SU-DHL-6 (cell line): Measurements from ENCODE around the gene NOS3.

Source experiments
- H2AFZ ChIP-seq: fragments of 200-600 bp; sonication (generic); 2 replicates; pipeline ENCODE4 v1.6.1; 2014; ENCODE audit warnings: low read depth, mild to moderate bottlenecking, moderate library complexity, mixed read lengths, antibody characterized with exemption, low read length; ENCODE audit not compliant: severe bottlenecking
- H3F3A ChIP-seq: fragments of 200-600 bp; shearing (Covaris generic); 2 replicates; pipeline ENCODE4 v1.6.0; 2016; ENCODE audit warnings: antibody characterized with exemption, mild to moderate bottlenecking; ENCODE audit not compliant: insufficient read depth
- H3K27ac ChIP-seq: fragments of 200-600 bp; sonication (generic); 2 replicates; pipeline ENCODE4 v1.5.1; 2016; ENCODE audit warnings: low read depth, mild to moderate bottlenecking, low read length, moderate library complexity, mixed read lengths
- H3K27me3 ChIP-seq: fragments of 200-600 bp; sonication (generic), shearing (Covaris generic); 2 replicates; pipeline ENCODE4 v1.6.0; 2014; ENCODE audit warnings: mild to moderate bottlenecking, low read length
- H3K36me3 ChIP-seq: fragments of 200-600 bp; sonication (generic); 2 replicates; pipeline ENCODE4 v1.6.1; 2014; ENCODE audit warnings: mild to moderate bottlenecking, low read length, mixed read lengths
- H3K4me2 ChIP-seq: fragments of 300-600, 200-600 bp; shearing (Covaris generic), sonication (generic); 2 replicates; pipeline ENCODE4 v1.6.0; 2014; ENCODE audit warnings: low read length, low read depth, mild to moderate bottlenecking; ENCODE audit not compliant: poor library complexity, severe bottlenecking
- H3K4me3 ChIP-seq: fragments of 200-600 bp; sonication (generic); 2 replicates; pipeline ENCODE4 v1.5.1; 2014; ENCODE audit warnings: antibody characterized with exemption, low read length, mild to moderate bottlenecking, mixed read lengths; ENCODE audit not compliant: insufficient read depth, poor library complexity, severe bottlenecking
- H3K79me2 ChIP-seq: fragments of 200-600 bp; sonication (generic); 2 replicates; pipeline ENCODE4 v1.6.1; 2014; ENCODE audit warnings: mild to moderate bottlenecking, low read length, moderate library complexity; ENCODE audit not compliant: insufficient read depth
- H3K9ac ChIP-seq: fragments of 200-600 bp; sonication (generic); 2 replicates; pipeline ENCODE4 v1.7.0; 2014; ENCODE audit warnings: mild to moderate bottlenecking, low read length
- H3K9me2 ChIP-seq: fragments of 200-600 bp; sonication (generic); replicated peaks from 2 replicates; pipeline ENCODE4 v1.6.1; 2014; ENCODE audit warnings: low read length; ENCODE audit not compliant: insufficient read depth
- H3K9me3 ChIP-seq: fragments of 200-600 bp; sonication (generic); 2 replicates; pipeline ENCODE4 v1.6.1; 2014; ENCODE audit warnings: low read length, mixed read lengths; ENCODE audit not compliant: insufficient read depth
- H4K20me1 ChIP-seq: fragments of 200-600 bp; sonication (generic); 2 replicates; pipeline ENCODE4 v1.6.1; 2014; ENCODE audit warnings: low read depth, mild to moderate bottlenecking, antibody characterized with exemption, low read length, moderate library complexity, mixed read lengths
- EZH2phosphoT487 ChIP-seq: fragments of 200-600 bp; sonication (generic), shearing (Covaris generic); conservative IDR thresholded peaks from 2 replicates; pipeline ENCODE4 v1.6.1; 2018; ENCODE audit warnings: mild to moderate bottlenecking, antibody characterized with exemption, low read length, moderate library complexity, mixed read lengths
- TF ChIP-seq, protein P1 (sequence below): fragments of 200-600 bp; sonication (generic); IDR thresholded peaks from one replicate; pipeline ENCODE4 v1.5.1; 2017; ENCODE audit warnings: antibody characterized with exemption, mild to moderate bottlenecking, low read length, moderate library complexity; ENCODE audit not compliant: insufficient read depth, poor library complexity, severe bottlenecking

NOS3 gene

GRCh38 chr7:151006590-151007300, 15.9 kb downstream of the NOS3 start:
- Histone ChIP-seq H3K4me3 (no peak overlapping the region), H3K27ac (no peak overlapping the region), H4K20me1 (no peaks in the 10 kb centered on the region), H3K9ac (no peak overlapping the region), H3F3A (no peaks in the 10 kb centered on the region), H3K9me3 (no peaks in the 10 kb centered on the region), H2AFZ (no peak overlapping the region), H3K36me3 (no peaks in the 10 kb centered on the region), H3K9me2 (no peaks in the 10 kb centered on the region), H3K27me3 (no peaks in the 10 kb centered on the region), H3K4me2 (no peak overlapping the region), H3K79me2 (no peaks in the 10 kb centered on the region)
- TF ChIP-seq, protein P1, sequence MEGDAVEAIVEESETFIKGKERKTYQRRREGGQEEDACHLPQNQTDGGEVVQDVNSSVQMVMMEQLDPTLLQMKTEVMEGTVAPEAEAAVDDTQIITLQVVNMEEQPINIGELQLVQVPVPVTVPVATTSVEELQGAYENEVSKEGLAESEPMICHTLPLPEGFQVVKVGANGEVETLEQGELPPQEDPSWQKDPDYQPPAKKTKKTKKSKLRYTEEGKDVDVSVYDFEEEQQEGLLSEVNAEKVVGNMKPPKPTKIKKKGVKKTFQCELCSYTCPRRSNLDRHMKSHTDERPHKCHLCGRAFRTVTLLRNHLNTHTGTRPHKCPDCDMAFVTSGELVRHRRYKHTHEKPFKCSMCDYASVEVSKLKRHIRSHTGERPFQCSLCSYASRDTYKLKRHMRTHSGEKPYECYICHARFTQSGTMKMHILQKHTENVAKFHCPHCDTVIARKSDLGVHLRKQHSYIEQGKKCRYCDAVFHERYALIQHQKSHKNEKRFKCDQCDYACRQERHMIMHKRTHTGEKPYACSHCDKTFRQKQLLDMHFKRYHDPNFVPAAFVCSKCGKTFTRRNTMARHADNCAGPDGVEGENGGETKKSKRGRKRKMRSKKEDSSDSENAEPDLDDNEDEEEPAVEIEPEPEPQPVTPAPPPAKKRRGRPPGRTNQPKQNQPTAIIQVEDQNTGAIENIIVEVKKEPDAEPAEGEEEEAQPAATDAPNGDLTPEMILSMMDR, result no peak
- no peak for TF ChIP-seq EZH2phosphoT487

DNA sequence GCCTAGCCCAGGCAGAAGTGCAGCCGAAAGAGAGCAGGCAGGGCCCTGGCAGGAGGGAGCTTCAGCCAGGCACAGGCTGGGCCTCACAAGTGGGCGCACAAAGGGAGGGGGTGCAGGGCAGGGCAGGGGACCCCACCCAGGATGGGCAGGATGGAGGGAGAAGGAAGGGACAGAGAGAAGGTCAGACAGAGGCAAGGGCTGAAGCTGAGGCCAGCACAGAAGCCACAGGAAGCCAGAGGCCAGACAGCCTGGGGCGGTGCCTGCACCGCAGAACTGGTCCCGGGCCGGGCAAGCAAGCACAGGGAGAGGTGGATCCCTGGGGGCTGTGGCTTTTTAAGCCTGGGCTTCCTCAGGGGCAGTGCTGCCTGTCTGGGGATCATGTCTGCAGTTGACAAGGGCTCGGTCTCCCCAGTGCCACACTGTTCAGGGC, 16.7 kb downstream of the NOS3 start:
- no peak for TF ChIP-seq EZH2phosphoT487
- TF ChIP-seq, protein P1, result no peak
- Histone ChIP-seq H3F3A (no peaks in the 10 kb centered on the region), H3K27ac (no peak overlapping the region), H3K36me3 (no peaks in the 10 kb centered on the region), H3K9me3 (no peaks in the 10 kb centered on the region), H3K9me2 (no peaks in the 10 kb centered on the region), H2AFZ (no peak overlapping the region), H3K79me2 (no peaks in the 10 kb centered on the region), H3K27me3 (no peaks in the 10 kb centered on the region), H3K9ac (no peak overlapping the region), H4K20me1 (no peaks in the 10 kb centered on the region), H3K4me3 (no peak overlapping the region), H3K4me2 (no peak overlapping the region)

GRCh38 chr7:151008143-151008510, 17.3 kb downstream of the NOS3 start:
- Histone ChIP-seq H3K79me2 (no peaks in the 10 kb centered on the region), H3K9ac (0 out of 2 replicates have a peak overlapping the region, but pooled peaks have one; percentile 19), H3K36me3 (no peaks in the 10 kb centered on the region), H3F3A (no peaks in the 10 kb centered on the region), H3K9me3 (no peaks in the 10 kb centered on the region), H2AFZ (no peak overlapping the region), H3K27me3 (no peaks in the 10 kb centered on the region), H4K20me1 (no peaks in the 10 kb centered on the region), H3K4me3 (no peak overlapping the region), H3K9me2 (no peaks in the 10 kb centered on the region), H3K4me2 (peak overlapping the region; percentile 38), H3K27ac (no peak overlapping the region)
- TF ChIP-seq EZH2phosphoT487, result no peak
- TF ChIP-seq, protein P1, result no peak
